IMR-90 (cell line): ENCODE data around the gene MEX3A. TPM values are rescaled to one million over a fixed set of nuclear protein-coding genes. Genes with fewer than 3 reads are reported as not detected.

Experiments
- ATAC-seq: fragments of 200-7000 bp; cut with Tn5 transposase; 2 replicates; pipeline ENCODE4 v1.9.1; 2020; ENCODE audit warnings: low read depth, mild to moderate bottlenecking, moderate library complexity
- BruUV-seq: library from RNA; stranded (reverse); fragments of 400-500 nt; replicated peaks from 2 replicates; lab custom pipeline; 2021; lab: Mats Ljungman, UMichigan
- CTCF ChIA-PET: fragments of 300-600 bp; formaldehyde crosslinking; extraction: SDS; loops from one replicate; lab custom pipeline; 2021; ENCODE audit warnings: antibody characterized with exemption; lab: Yijun Ruan, JAX
- POLR2A ChIA-PET: fragments of 300-600 bp; sonication (Branson Sonifier 250); formaldehyde crosslinking; loops from one replicate; lab custom pipeline; 2022; ENCODE audit warnings: antibody characterized with exemption; ENCODE audit not compliant: unreplicated experiment; lab: Charles Lee
- DNase-seq: peaks from one replicate; pipeline ENCODE4 v3.0.0; 2013
- H2AFZ ChIP-seq: replicated peaks from 2 replicates; pipeline ENCODE3; 2013; ENCODE audit warnings: low read length, mild to moderate bottlenecking; ENCODE audit not compliant: poor library complexity
- H2AK5ac ChIP-seq: 2 replicates; pipeline ENCODE4 v1.6.1; 2013; ENCODE audit warnings: low read depth, low read length, inconsistent platforms
- H2AK9ac ChIP-seq: replicated peaks from 2 replicates; pipeline ENCODE3; 2013; ENCODE audit warnings: mild to moderate bottlenecking, low read depth, low read length, moderate library complexity; ENCODE audit not compliant: poor library complexity
- H2BK120ac ChIP-seq: 2 replicates; pipeline ENCODE4 v1.6.1; 2013; ENCODE audit warnings: low read depth, low read length, inconsistent platforms
- H2BK15ac ChIP-seq: 3 replicates; pipeline ENCODE4 v1.6.1; 2013; ENCODE audit warnings: low read depth, low read length, inconsistent platforms
- H2BK20ac ChIP-seq: 2 replicates; pipeline ENCODE4 v1.6.1; 2013; ENCODE audit warnings: low read depth, mild to moderate bottlenecking, inconsistent platforms, low read length, moderate library complexity
- H2BK5ac ChIP-seq: 2 replicates; pipeline ENCODE4 v1.6.1; 2013; ENCODE audit warnings: mild to moderate bottlenecking, low read depth, low read length, inconsistent platforms; ENCODE audit not compliant: poor library complexity, severe bottlenecking
- H3K14ac ChIP-seq: replicated peaks from 2 replicates; pipeline ENCODE4 v1.6.1; 2013; ENCODE audit warnings: low read depth, low read length, inconsistent platforms
- H3K18ac ChIP-seq: 2 replicates; pipeline ENCODE4 v1.6.1; 2013; ENCODE audit warnings: low read depth, low read length, control low read depth
- H3K23ac ChIP-seq: 2 replicates; pipeline ENCODE4 v1.6.1; 2013; ENCODE audit warnings: low read depth, low read length, inconsistent platforms
- H3K27ac ChIP-seq: 2 replicates; pipeline ENCODE4 v1.5.1; 2013; ENCODE audit warnings: mild to moderate bottlenecking, control low read depth, low read length; ENCODE audit not compliant: insufficient read depth
- H3K27me3 ChIP-seq: 2 replicates; pipeline ENCODE4 v1.6.1; 2013; ENCODE audit warnings: low read length; ENCODE audit not compliant: control insufficient read depth, insufficient read depth
- H3K36me3 ChIP-seq: 2 replicates; pipeline ENCODE4 v1.6.1; 2013; ENCODE audit warnings: low read length, mixed read lengths; ENCODE audit not compliant: control insufficient read depth, insufficient read depth
- H3K4ac ChIP-seq: 2 replicates; pipeline ENCODE4 v1.6.1; 2013; ENCODE audit warnings: low read depth, low read length, inconsistent platforms
- H3K4me1 ChIP-seq: 2 replicates; pipeline ENCODE4 v1.6.1; 2013; ENCODE audit warnings: low read length, mixed read lengths; ENCODE audit not compliant: control insufficient read depth, insufficient read depth
- H3K4me2 ChIP-seq: 2 replicates; pipeline ENCODE4 v1.6.1; 2013; ENCODE audit warnings: low read depth, mild to moderate bottlenecking, control low read depth, low read length, moderate library complexity
- H3K4me3 ChIP-seq: 2 replicates; pipeline ENCODE4 v1.5.1; 2013; ENCODE audit warnings: low read depth, mild to moderate bottlenecking, control low read depth, low read length, moderate library complexity; ENCODE audit not compliant: insufficient read depth
- H3K56ac ChIP-seq: 2 replicates; pipeline ENCODE4 v1.6.1; 2013; ENCODE audit warnings: low read length, inconsistent platforms; ENCODE audit not compliant: insufficient read depth; ENCODE audit errors: extremely low read depth
- H3K79me1 ChIP-seq, 2 experiments: 2 replicates each; pipeline ENCODE4 v1.6.1; 2013; ENCODE audit warnings: low read length in 2 of 2, inconsistent platforms in 1 of 2, low read depth in 1 of 2
- H3K9ac ChIP-seq: 2 replicates; pipeline ENCODE4 v1.6.1; 2013; ENCODE audit warnings: low read depth, low read length, control low read depth
- H3K9me1 ChIP-seq: 2 replicates; pipeline ENCODE4 v1.6.1; 2013; ENCODE audit warnings: low read length, inconsistent platforms; ENCODE audit not compliant: insufficient read depth
- H3K9me3 ChIP-seq: 2 replicates; pipeline ENCODE4 v1.6.1; 2013; ENCODE audit warnings: low read length; ENCODE audit not compliant: control insufficient read depth, insufficient read depth
- H4K20me1 ChIP-seq: 2 replicates; pipeline ENCODE4 v1.6.1; 2013; ENCODE audit warnings: low read length, inconsistent platforms; ENCODE audit not compliant: insufficient read depth
- H4K5ac ChIP-seq: 2 replicates; pipeline ENCODE4 v1.6.1; 2013; ENCODE audit warnings: mild to moderate bottlenecking, low read depth, low read length, control low read depth
- H4K8ac ChIP-seq, 2 experiments: 2 replicates each; pipeline ENCODE4 v1.6.1; 2013; ENCODE audit warnings: low read depth in 2 of 2, low read length in 2 of 2, control low read depth in 1 of 2, inconsistent platforms in 1 of 2
- H4K91ac ChIP-seq: 2 replicates; pipeline ENCODE4 v1.6.1; 2013; ENCODE audit warnings: low read depth, low read length, inconsistent platforms; ENCODE audit not compliant: insufficient read depth
- BHLHE40 ChIP-seq: fragments of 150-350 bp; IDR thresholded peaks from 2 replicates; pipeline ENCODE4 v1.6.1; 2016; ENCODE audit warnings: mild to moderate bottlenecking, low read depth, low read length
- CHD1 ChIP-seq: IDR thresholded peaks from 2 replicates; pipeline ENCODE4 v1.6.1; 2012; ENCODE audit warnings: low read depth, low read length, improper control_type of control experiment
- POLR2A ChIP-seq: IDR thresholded peaks from 2 replicates; pipeline ENCODE4 v1.6.1; 2012; ENCODE audit warnings: mild to moderate bottlenecking, low read depth, low read length
- RAD21 ChIP-seq: IDR thresholded peaks from 2 replicates; pipeline ENCODE4 v1.6.1; 2012; ENCODE audit warnings: low read length, improper control_type of control experiment
- RCOR1 ChIP-seq: IDR thresholded peaks from 2 replicates; pipeline ENCODE4 v1.6.1; 2012; ENCODE audit warnings: mild to moderate bottlenecking, low read length, improper control_type of control experiment; ENCODE audit not compliant: insufficient replicate concordance
- RFX5 ChIP-seq: IDR thresholded peaks from 2 replicates; pipeline ENCODE4 v1.8.0; 2012; ENCODE audit warnings: low read depth, mild to moderate bottlenecking, low read length, moderate library complexity
- SMC3 ChIP-seq: fragments of 150-350 bp; IDR thresholded peaks from 2 replicates; pipeline ENCODE4 v1.6.1; 2016; ENCODE audit warnings: low read depth, mild to moderate bottlenecking, antibody characterized with exemption, low read length, moderate library complexity
- WGBS, 2 experiments: methylation state at CpG; one replicate each; pipeline versions ENCODE4 v1.1.5 to v1.1.7; 2013; ENCODE audit warnings: missing lambda C conversion rate in 2 of 2; ENCODE audit not compliant: insufficient read length in 1 of 2; ENCODE audit errors: extremely low coverage in 2 of 2; 5-methylcytosine and 5-hydroxymethylcytosine counted together
- dilution Hi-C: fragments of 300-500 bp; cut with HindIII; formaldehyde crosslinking; loops from one replicate; pipeline ENCODE4 v1.14.3; 2018; ENCODE audit warnings: low sequenced_read_pairs; ENCODE audit not compliant: unreplicated experiment
- in situ Hi-C: fragments of 300-500 bp; cut with MboI; formaldehyde crosslinking; loops from 3 replicates; pipeline ENCODE4 v1.14.3; 2019; ENCODE audit warnings: low sequenced_read_pairs, inconsistent platforms, mixed read lengths
- intact Hi-C: fragments of 100-400 bp; cut with micrococcal nuclease; formaldehyde crosslinking; loops from 2 replicates; pipeline ENCODE4 v1.10.0; 2022
- polyA plus RNA-seq, 3 experiments: library from polyadenylated mRNA; depleted of rRNA; stranded (reverse); fragments of >200 nt; gene quantifications; 2 replicates each; pipeline ENCODE4 v1.2.3, GENCODE V29; 2012; ENCODE audit warnings: low replicate concordance in 1 of 3
- total RNA-seq: library from RNA; depleted of rRNA; stranded (reverse); fragments of >200 nt; gene quantifications from 2 replicates; pipeline ENCODE4 v1.2.3, GENCODE V29; 2012

Gene MEX3A
- total and polyA plus RNA-seq, 2 of the 4 experiments (the other 2 are of a cell fraction), result 2.3 to 9.0 TPM

GRCh38 chr1:156075162-156075561 lies 7.1 kb downstream of the MEX3A start:
- Histone ChIP-seq H2BK5ac (no peak overlapping the region), H4K5ac (no peak overlapping the region), H3K9me1 (peaks cover 17% of the 10 kb centered on the region), H3K14ac (no peak overlapping the region), H3K9ac (no peak overlapping the region), H3K4me1 (peaks cover 26% of the 10 kb centered on the region), H3K79me1 (peaks cover 30 to 65% of the 10 kb centered on the region in 2 experiments), H3K27me3 (no peaks in the 10 kb centered on the region), H2AK9ac (no peak overlapping the region), H2BK15ac (no peak overlapping the region), H3K27ac (no peak overlapping the region), H4K8ac (no peak overlapping the region), H2BK20ac (no peak overlapping the region), H3K4ac (no peak overlapping the region), H3K36me3 (peaks cover 37% of the 10 kb centered on the region), H3K18ac (no peak overlapping the region), H3K56ac (no peak overlapping the region), H2AK5ac (no peak overlapping the region), H4K20me1 (peaks cover 45% of the 10 kb centered on the region), H3K9me3 (no peaks in the 10 kb centered on the region), H3K4me2 (no peak overlapping the region), H2BK120ac (no peak overlapping the region), H3K4me3 (no peak overlapping the region), H2AFZ (no peak overlapping the region), H4K91ac (no peak overlapping the region), H3K23ac (no peak overlapping the region)
- TF ChIP-seq RCOR1, result no peak
- no peak for TF ChIP-seq POLR2A
- TF ChIP-seq SMC3, result no peak
- TF ChIP-seq RAD21, result no peak
- TF ChIP-seq RFX5, result no peak
- TF ChIP-seq CHD1, result no peak
- TF ChIP-seq BHLHE40, result no peak
- ATAC-seq, result no peak
- ChIA-PET CTCF (interaction anchor here (0.5 to 1.6 kb wide), 2 partner anchors 9 to 120 kb away, joined by 3 to 5 read pairs; no protein-coding TSS in a partner anchor), POLR2A (no interaction called here)
- DNase-seq, result no peak
- dilution Hi-C loops, result no loop called here
- in situ Hi-C loops, result no loop called here
- intact Hi-C loops, result no loop called here
- no TSS peak for BruUV-seq
- WGBS, 2 experiments, result no CpG with 5 or more reads among the region's 3 CpGs
